Neuron (in vitro differentiated cells): Measurements from ENCODE around the gene CEBPZOS.

ENCODE experiments used
- H2AFZ ChIP-seq: one replicate; pipeline ENCODE4 v1.6.1; 2013; ENCODE audit warnings: low read depth, mild to moderate bottlenecking, inconsistent platforms, low read length, moderate library complexity
- H3K27me3 ChIP-seq: one replicate; pipeline ENCODE4 v1.6.1; 2013; ENCODE audit warnings: low read length; ENCODE audit not compliant: insufficient read depth
- H3K36me3 ChIP-seq: one replicate; pipeline ENCODE4 v1.6.1; 2013; ENCODE audit warnings: low read length; ENCODE audit not compliant: insufficient read depth
- H3K4me1 ChIP-seq: one replicate; pipeline ENCODE4 v1.6.1; 2013; ENCODE audit warnings: low read length; ENCODE audit not compliant: insufficient read depth
- H3K4me3 ChIP-seq: 2 replicates; pipeline ENCODE4 v1.5.1; 2013; ENCODE audit warnings: mild to moderate bottlenecking, low read length, moderate library complexity
- H3K9me3 ChIP-seq: one replicate; pipeline ENCODE4 v1.6.1; 2013; ENCODE audit warnings: low read length

The CEBPZOS gene

GRCh38 chr2:37230581-37230980 lies 34.3 kb downstream of the CEBPZOS start:
- Histone ChIP-seq H3K36me3 (peaks cover 23% of the 10 kb centered on the region), H3K9me3 (no peaks in the 10 kb centered on the region), H3K27me3 (no peaks in the 10 kb centered on the region), H3K4me3 (peak overlapping the region; percentile 83), H2AFZ (peak overlapping the region; percentile 82), H3K4me1 (peaks cover 23% of the 10 kb centered on the region)

GRCh38 chr2:37231241-37232130 lies 35.2 kb downstream of the CEBPZOS start, which contains the start of the genes CEBPZ and NDUFAF7:
CEBPZ (minus strand) TSS chr2:37231596; CDS start chr2:37231567, 29 bp downstream.
NDUFAF7 (plus strand) TSS chr2:37231658; CDS start chr2:37231706, 48 bp downstream.
- Histone ChIP-seq H2AFZ (peak within 1 kb of the TSS; percentile 82), H3K4me3 (peak within 1 kb of the TSS; percentile 83), H3K36me3 (peaks cover 19% of the 10 kb centered on the region), H3K9me3 (no peaks in the 10 kb centered on the region), H3K4me1 (peaks cover 19% of the 10 kb centered on the region), H3K27me3 (no peaks in the 10 kb centered on the region)

GRCh38 chr2:37232131-37232933 lies 36.0 kb downstream of the CEBPZOS start:
- Histone ChIP-seq H3K27me3 (no peaks in the 10 kb centered on the region), H3K4me1 (peaks cover 19% of the 10 kb centered on the region), H3K36me3 (peaks cover 14% of the 10 kb centered on the region), H3K4me3 (peak overlapping the region; percentile 83), H2AFZ (peak overlapping the region; percentile 82), H3K9me3 (no peaks in the 10 kb centered on the region)

- no peaks in the 10 kb centered on the region for H3K27me3 ChIP-seq
- no peak overlapping the region for H3K4me3 ChIP-seq
- H3K36me3 ChIP-seq, result peaks cover 83% of the 10 kb centered on the region
- peaks cover 3% of the 10 kb centered on the region for H3K9me3 ChIP-seq
- H2AFZ ChIP-seq, result no peak overlapping the region
- no peaks in the 10 kb centered on the region for H3K4me1 ChIP-seq
Observed at GRCh38 chr2:37243435-37243834, 47.1 kb downstream of the CEBPZOS start.

- Histone ChIP-seq H2AFZ (no peak overlapping the region), H3K4me1 (no peaks in the 10 kb centered on the region), H3K27me3 (no peaks in the 10 kb centered on the region), H3K4me3 (no peak overlapping the region), H3K36me3 (peaks cover 85% of the 10 kb centered on the region), H3K9me3 (peaks cover 3% of the 10 kb centered on the region)
Observed at GRCh38 chr2:37244017-37244416, 47.7 kb downstream of the CEBPZOS start.

- Histone ChIP-seq H3K4me3 (no peak overlapping the region), H3K36me3 (peaks cover 85% of the 10 kb centered on the region)
Observed at GRCh38 chr2:37244755-37245154, 48.5 kb downstream of the CEBPZOS start.

GRCh38 chr2:37246205-37246604 lies 49.9 kb downstream of the CEBPZOS start:
- no peaks in the 10 kb centered on the region for H3K27me3 ChIP-seq
- peaks cover 3% of the 10 kb centered on the region for H3K9me3 ChIP-seq
- no peaks in the 10 kb centered on the region for H3K4me1 ChIP-seq
- H3K36me3 ChIP-seq, result peaks cover 86% of the 10 kb centered on the region
- no peak overlapping the region for H2AFZ ChIP-seq
- H3K4me3 ChIP-seq, result no peak overlapping the region

More at GRCh38 chr2:37244755-37245154, 48.5 kb downstream of the CEBPZOS start:
- Histone ChIP-seq H3K4me1 (no peaks in the 10 kb centered on the region), H2AFZ (no peak overlapping the region), H3K27me3 (no peaks in the 10 kb centered on the region), H3K9me3 (peaks cover 3% of the 10 kb centered on the region)

GRCh38 chr2:37250869-37251740 lies 54.8 kb downstream of the CEBPZOS start:
- H3K36me3 ChIP-seq, result peaks cover 90% of the 10 kb centered on the region
- H3K4me3 ChIP-seq, result no peak overlapping the region
- no peaks in the 10 kb centered on the region for H3K9me3 ChIP-seq
- no peaks in the 10 kb centered on the region for H3K27me3 ChIP-seq
- H3K4me1 ChIP-seq, result no peaks in the 10 kb centered on the region
- no peak overlapping the region for H2AFZ ChIP-seq
